GM21423 (cell line): ENCODE data around the gene CSNK1A1L.
"Not testable (repeated sequence)": the region's sequence is repeated elsewhere in the genome, so short reads cannot be mapped to it uniquely, and the experiment has no call there.

Source experiments
- ATAC-seq: cut with Tn5 transposase; IDR thresholded peaks from one replicate; pipeline ENCODE4 v1.9.1; 2021; ENCODE audit warnings: mild to moderate bottlenecking, moderate library complexity; ENCODE audit not compliant: unreplicated experiment

The CSNK1A1L gene

GRCh38 chr13:37059848-37060192 lies 45.6 kb downstream of the CSNK1A1L start:
- no peak for ATAC-seq

DNA sequence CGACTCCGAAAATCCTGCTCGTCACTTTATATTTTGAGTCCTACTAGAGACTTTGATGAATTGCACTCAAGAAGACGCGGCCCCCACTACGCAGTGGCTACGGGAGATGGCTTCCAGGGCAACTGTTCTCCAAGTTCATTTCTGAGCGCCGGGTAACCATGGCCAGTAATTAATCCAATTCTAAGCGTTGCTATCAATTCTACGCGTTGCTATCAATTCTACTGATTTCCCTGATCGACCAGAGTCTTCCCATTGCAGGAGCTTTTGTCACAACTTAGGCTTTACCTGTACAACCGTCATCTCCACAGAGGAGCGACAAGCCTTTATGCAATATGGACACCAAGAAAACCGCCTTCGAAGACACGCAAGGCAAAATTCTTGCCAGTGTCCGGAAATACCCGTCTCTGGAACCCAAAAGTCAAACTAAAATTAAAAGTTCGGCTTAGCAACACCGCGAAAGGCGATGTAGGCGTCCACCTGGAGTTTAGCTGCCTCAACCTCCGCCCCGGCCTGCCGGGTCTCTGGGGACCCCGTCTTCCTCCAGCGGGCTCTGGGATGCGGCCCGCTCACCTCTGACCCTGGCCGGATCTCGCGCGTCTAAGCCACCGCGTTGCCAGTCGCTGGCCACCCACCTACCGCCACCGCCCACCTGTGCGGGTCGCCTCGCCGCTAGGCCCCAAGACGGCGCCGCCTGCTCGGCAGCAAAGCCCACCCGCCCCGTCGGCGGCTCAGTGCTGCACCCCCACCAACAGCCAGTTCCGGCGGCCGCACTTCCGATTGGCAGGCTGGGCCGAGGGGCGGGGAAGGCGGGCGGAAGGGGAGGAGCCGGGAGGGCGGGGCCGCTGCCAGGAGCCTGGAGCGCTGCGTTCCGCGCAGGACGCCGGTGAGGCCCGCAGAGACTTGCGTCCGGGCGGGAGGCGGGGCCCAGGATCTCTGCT lies 46.3 kb downstream of the CSNK1A1L start, which contains the start of gene SUPT20H:
TSS of gene SUPT20H (minus strand) at position 779 of the 938 bp plus-strand sequence. CDS start 8,198 bp downstream, outside the sequence.
- peak; percentile 98 for ATAC-seq

DNA sequence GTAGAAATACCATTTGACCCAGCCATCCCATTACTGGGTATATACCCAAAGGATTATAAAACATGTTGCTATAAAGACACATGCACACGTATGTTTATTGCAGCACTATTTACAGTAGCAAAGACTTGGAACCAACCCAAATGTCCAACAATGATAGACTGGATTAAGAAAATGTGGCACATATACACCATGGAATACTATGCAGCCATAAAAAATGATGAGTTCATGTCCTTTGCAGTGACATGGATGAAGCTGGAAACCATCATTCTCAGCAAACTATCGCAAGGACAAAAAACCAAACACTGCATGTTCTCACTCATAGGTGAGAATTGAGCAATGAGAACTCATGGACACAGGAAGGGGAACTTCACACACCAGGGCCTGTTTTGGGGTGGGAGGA lies 49.2 kb downstream of the CSNK1A1L start:
- not testable (repeated sequence) for ATAC-seq
